T-helper 1 cell (primary cell): ENCODE results near the gene GALNT9.
A peak's percentile ranks its signal among the peaks of the same experiment; 100 is the strongest.

Experiments
- DNase-seq, 5 donors: peaks; one replicate each; pipeline ENCODE4 v3.0.0-alpha.2; 2012 to 2020

The GALNT9 gene

DNA sequence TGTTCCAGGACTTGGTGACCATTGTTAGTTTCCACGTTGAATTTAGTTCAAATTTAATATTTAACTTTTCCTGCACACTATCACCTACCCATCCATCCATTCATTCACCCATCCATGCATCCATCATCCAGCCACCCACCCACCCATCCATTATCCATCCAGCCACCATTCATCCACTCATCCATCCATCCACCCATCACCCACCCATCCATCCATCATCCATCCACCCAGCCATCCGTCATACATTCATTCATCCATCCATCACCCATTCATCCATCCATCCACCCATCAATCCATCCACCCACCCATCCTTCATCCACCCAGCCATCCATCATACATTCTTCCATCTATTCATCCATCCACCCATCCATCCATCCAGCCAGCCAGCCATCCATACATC is 163.3 kb downstream of the GALNT9 start:
- DNase-seq, result no peak

DNA sequence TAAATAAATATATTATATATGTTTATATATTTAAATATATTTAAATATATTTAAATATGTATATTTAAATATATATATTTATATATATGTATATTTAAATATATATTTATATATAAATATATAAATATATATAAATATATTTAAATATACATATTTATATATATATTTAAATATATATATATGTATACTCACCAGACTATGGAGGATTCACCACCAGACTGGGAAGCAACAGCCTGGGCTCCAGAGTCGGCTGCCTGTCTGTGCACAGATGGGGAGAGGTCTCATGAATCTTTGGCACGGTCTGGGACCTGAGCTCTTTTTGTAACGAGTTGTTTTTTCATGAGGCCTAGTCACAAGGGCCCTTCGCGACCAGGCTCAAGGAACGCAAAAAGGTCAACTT is 163.8 kb downstream of the GALNT9 start:
- no peak for DNase-seq

- DNase-seq, result no peak
These were observed 165.0 kb downstream of the GALNT9 start for GRCh38 chr12:132164426-132164825.

DNA sequence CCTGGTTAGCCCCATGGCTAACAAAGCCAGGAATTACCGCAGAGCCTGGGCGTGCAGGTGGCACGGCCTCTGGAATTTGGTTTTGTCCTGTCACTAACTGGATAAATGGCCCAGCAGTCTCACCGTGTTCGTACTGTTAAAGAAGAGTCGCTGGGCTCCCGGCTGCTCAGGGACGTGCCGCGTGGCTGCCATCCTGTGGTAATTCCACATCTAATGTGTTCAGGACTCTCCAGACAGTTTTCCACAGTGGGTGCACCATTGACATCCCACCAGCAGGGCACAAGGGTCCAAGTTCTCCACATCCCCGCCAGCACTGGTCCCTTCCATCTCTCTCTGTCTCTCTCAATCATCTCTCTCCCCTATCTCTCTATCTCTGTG is 165.5 kb downstream of the GALNT9 start:
- DNase-seq, result no peak

DNA sequence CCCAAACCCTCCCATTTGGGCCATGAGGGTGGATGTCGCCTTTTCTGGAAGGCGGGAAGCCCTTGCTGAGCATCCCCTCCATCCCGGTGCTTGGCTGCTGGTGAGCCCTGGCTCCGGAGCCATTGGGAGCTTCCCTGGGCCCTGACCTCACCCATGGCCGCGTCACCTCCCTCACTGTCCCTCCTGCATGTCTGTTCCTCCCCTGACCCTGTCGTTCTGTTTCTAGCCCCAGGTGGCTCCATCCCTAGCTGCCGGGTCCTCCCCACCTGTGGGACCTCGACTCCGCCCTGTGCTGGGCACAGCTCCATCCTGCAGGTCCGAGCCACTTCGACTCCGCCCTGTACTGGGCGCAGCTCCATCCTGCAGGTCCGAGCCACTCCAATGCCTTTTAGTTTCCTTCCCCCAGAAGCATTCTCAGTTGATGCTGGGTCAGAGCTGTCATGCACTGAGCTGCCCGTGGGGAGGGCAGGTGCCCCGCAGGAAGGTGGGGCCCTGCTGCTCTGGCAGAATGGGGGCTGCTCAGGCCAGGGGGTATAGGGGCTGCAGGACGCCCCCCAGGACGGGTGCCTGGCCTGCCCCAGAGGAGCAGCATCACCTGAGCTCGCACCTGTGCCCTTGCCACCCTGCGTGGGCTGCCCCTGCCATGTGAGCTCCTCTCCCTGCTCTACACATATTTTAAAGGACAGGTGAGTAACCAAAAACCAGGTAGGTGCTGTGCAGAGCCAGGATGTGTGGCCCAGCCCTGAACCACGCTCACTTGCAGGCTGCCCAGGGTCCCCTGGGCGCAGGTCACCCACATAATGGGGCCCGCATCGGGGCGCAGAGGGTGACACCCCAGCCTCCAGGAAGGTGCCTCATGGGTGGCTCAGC is 166.1 kb downstream of the GALNT9 start:
- DNase-seq, result peak in 2 of 5 donors; percentile 1 to 5

GRCh38 chr12:132162508-132163031 is 166.8 kb downstream of the GALNT9 start:
- DNase-seq, result peak in 1 of 5 donors; percentile 8

DNA sequence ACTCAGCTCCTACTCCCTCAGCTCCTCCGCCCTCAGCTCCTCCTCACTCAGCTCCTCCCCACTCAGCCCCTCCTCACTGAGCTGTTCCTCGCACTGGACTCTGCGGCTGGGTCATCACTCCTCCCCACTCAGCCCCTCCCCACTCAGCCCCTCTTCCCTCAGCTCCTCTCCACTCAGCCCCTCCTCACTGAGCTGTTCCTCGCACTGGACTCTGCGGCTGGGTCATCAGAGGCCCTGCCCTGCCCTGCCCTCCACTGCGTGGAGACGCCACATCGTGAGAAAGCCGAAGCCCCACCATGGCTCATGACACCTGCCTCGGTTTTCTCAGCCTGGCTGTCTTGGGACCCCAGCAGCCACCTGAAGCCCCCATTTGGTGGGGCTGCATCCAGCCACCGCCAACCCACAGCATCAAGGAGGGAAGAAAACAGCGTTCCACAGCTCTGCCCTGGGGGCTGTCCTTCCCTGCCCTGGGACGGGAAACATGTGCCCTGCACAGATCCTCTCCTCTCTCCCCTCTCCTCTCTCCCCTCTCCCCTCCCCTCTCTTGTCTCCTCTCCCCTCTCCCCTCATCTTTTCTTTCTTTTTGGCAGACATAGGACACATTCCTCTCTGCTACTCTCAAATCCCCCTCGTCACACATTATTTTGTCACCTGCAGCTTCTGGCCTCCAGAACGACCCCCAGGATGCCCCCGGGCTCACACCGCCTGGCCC is 167.4 kb downstream of the GALNT9 start:
- no peak for DNase-seq

DNA sequence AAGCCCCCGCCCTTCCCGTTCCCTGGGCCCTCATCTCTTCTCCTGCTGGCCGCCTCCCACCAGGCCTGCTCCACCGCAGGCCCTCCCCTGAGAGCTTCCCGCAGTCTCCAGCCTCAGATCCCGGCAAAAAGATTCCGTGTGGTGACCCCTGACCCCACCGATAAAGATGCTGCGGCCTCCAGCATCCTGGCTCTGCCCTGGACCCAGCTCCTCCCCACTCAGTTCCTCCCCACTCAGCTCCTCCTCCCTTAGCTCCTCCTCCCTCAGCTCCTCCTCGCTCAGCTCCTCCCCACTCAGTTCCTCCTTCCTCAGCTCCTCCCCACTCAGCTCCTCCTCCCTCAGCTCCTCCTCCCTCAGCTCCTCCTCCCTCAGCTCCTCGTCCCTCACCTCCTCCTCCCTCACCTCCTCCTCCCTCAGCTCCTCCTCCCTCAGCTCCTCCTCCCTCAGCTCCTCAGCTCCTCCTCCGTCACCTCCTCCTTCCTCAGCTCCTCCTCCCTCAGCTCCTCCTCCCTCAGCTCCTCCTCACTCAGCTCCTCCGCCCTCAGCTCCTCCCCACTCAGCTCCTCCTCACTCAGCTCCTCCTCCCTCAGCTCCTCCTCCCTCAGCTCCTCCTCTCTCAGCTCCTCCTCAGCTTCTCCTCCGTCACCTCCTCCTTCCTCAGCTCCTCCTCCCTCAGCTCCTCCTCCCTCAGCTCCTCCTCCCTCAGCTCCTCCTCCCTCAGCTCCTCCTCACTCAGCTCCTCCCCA is 168.2 kb downstream of the GALNT9 start:
- DNase-seq, result no peak

- DNase-seq, result no peak
These were observed 168.8 kb downstream of the GALNT9 start for GRCh38 chr12:132160601-132161035.

- DNase-seq, result peak in 1 of 5 donors; percentile 6
These were observed 169.4 kb downstream of the GALNT9 start for GRCh38 chr12:132160016-132160415.

- DNase-seq, result peak in 1 of 5 donors; percentile 4
These were observed 169.8 kb downstream of the GALNT9 start for GRCh38 chr12:132159555-132160003.

DNA sequence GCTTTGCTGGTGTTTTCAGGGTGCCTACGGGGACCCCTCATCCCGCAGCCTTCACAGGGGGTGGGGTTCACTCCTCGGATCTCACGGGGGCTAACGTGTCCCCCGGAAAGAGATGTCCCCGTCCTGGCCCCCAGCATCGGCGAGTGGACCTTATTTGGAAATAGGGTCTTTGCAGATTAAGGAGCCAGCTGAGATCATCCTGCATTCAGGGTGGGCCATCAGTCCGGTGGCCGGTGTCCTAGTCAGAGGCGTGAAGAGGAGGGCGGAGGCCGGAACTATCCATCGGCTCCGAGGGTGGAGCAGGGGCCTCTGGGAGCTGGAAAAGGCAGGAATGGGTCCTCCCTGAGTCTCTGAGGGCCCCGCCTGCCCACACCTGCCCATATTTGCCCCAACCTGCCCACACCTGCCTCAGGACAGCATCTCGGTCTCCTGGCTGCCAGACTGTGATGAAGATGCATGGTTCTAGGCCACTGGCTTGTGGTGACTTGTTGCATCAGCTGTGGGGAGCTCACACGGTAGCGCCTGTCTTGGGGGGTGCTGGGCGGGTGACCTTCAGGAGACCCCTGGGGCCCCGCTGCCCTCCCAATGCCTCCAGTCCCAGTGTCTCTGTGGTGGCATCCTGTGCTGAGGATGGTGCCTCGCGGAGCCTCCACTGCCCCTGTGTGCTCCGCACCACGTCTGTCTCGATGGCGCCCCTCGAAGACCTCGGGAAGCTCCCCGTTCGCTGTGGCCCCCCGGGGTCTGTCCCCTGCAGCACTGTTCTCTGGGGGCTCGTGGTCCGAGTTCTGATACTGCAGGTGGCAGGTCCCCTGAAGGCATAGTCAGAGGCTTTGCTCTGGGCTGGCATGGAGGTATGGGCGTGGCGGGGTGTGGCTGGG is 170.5 kb downstream of the GALNT9 start:
- peak in 1 of 5 donors; percentile 5 for DNase-seq

- no peak for DNase-seq
These were observed 171.5 kb downstream of the GALNT9 start for GRCh38 chr12:132157733-132158409.

DNA sequence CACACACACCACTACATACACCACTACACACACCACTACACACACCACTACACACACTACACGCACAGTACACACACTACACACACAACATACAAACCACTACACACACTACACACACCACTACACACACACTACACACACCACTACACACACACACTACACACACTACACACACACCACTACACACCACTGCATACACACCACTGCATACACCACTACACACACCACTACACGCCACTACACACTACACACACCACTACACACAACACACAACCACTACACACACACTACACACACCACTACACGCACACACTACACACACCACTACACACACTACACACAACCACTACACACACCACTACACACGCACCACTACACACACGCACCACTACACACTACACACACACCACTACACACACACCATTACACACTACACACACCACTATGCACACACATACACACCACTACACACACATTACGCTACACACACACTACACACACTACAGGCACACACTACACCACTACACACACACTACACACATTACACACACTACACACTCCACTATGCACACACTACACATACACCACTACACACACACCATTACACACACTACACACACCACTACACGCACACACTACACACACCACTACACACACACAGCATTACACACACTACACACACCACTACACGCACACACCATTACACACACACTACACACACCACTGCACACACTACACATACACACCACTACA is 172.6 kb downstream of the GALNT9 start:
- no peak for DNase-seq

DNA sequence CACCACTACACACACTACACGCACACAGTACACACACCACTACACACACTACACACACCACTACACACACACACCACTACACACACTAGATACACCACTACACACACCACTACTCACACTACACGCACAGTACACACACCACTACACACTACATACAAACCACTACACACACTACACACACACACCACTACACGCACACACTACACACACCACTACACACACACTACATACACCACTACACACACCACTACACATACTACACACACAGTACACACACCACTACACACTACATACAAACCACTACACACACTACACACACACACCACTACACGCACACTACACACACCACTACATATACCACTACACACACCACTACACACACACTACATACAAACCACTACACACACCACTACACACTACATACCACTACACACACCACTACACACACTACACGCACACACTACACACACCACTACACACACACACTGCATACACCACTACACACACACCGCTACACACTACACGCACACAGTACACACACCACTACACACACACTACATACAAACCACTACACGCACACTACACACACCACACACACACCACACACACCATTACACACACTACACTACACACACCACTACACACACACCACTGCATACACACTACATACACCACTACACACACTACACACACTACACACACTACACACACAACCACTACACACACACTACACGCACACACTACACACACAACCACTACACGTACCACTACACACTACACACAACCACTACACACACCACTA is 173.4 kb downstream of the GALNT9 start:
- no peak for DNase-seq

DNA sequence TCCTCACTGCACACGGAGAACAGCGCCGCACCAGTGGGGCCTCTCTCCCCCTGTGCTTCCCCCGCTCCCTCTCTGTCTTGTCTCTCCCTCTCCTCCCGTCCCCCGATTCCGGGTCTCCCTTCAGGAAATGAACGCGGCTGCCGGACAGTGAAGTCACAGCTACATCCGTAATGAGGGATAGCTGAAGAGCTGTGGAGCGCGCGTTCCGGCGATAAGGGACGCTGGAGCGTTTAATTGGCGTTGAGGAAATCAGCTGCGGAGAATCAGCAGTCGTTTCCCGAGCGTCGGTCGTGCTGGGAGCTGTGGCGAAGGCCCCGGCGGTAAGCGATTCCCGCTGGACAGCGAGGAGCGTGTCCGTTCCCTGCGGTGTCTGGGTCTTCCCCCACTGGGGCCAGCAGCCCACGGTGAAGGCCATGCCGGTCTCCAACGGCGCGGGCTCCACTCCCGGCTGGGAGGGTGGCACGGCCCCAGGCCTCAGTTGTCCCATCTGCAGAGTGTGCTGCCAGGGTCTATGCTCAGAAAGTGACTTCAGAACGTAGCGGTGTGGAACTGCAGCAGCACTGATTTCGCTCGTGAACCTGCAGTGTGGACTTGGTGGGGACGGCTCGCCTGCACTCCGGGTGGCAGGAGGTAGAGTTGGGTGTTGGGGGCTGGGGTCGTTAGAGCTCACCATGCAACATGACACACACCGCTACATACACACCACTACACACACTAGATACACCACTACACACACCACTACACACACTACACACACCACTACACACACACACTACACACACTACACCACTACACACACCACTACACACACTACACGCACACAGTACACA is 174.2 kb downstream of the GALNT9 start:
- DNase-seq, result peak in 2 of 5 donors; percentile 6 to 30

- peak in 2 of 5 donors; percentile 2 to 5 for DNase-seq
These were observed 175.0 kb downstream of the GALNT9 start for GRCh38 chr12:132154341-132154761.

GRCh38 chr12:132153501-132154340 is 175.7 kb downstream of the GALNT9 start:
- DNase-seq, result peak; percentile 47 to 71 (median 62)
